ENCODE data around the gene PHETA1.

GRCh38 chr12:111335811-111336210 is 33.1 kb downstream of the PHETA1 start:
- no peak for TF ChIP-seq POLR2AphosphoS5 (IDR thresholded peaks at IDR 0.05; ENCODE audit: low read length)
- TF ChIP-seq BCL3 (IDR thresholded peaks at IDR 0.05; ENCODE audit: borderline replicate concordance, insufficient read depth, low read depth, low read length, poor library complexity, severe bottlenecking), result no peak
- TF ChIP-seq SRF (IDR thresholded peaks at IDR 0.05; ENCODE audit: low read depth in 2 of 2, low read length in 2 of 2), result no peak
- TF ChIP-seq PBX3 (IDR thresholded peaks at IDR 0.05; ENCODE audit: insufficient replicate concordance, low read depth, low read length), result no peak
- no peak for TF ChIP-seq ELK1 (IDR thresholded peaks at IDR 0.05; ENCODE audit: low read depth, low read length)
- no peak for TF ChIP-seq MAX (IDR thresholded peaks at IDR 0.05; ENCODE audit: low read depth, low read length)

All from GM12878 (cell line).